ENCODE measurements around the gene C7orf57.
A peak's percentile ranks its signal among the peaks of the same experiment; 100 is the strongest.

GRCh38 chr7:47988496-47989386 lies 46.6 kb upstream of the C7orf57 start:
- TF ChIP-seq POLR2A (IDR thresholded peaks at IDR 0.05) (no peak), CTCF (IDR thresholded peaks at IDR 0.05) (peak in 3 of 5 experiments; percentile 12 to 25 (median 17))
